D721Med (cell line): ENCODE data around the gene SEPTIN10.
"Not testable (repeated sequence)": the region's sequence is repeated elsewhere in the genome, so short reads cannot be mapped to it uniquely, and the experiment has no call there.

Source experiments
- DNase-seq: peaks from one replicate; pipeline ENCODE4 v3.0.0; 2011; ENCODE audit warnings: low spot score; ENCODE audit not compliant: insufficient read length
- FAIRE-seq: peaks from 2 replicates; lab custom pipeline; 2011; peaks lifted over from hg19 to GRCh38; lab: Jason Lieb, UNC
- TF ChIP-seq, protein P1 (sequence below): IDR thresholded peaks from 2 replicates; pipeline ENCODE4 v1.5.1; 2012; ENCODE audit warnings: mild to moderate bottlenecking, control low read depth; ENCODE audit not compliant: insufficient read depth; ENCODE audit errors: missing control alignments

The SEPTIN10 gene

DNA sequence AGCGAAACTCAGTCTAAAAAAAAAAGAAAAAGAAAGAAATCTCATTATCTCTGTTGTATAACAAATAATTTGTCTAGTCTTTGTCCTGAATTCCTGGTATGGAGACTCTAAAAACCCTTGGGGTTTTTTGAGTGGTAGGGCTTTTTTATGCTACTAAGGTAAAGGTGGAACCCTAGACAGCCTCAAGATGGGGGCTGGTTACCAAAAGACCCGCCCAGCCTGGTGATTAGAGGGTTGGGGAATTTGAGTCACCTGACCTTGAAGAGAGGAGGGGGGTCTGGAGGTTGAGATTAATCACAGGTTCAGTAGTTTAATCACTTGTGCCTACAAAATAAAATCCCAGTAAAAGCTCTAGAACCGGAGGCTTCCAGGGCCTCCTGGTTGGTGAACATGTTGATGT, 18.0 kb upstream of the SEPTIN10 start:
- FAIRE-seq, result no peak
- DNase-seq, result no peak
- TF ChIP-seq, protein P1, sequence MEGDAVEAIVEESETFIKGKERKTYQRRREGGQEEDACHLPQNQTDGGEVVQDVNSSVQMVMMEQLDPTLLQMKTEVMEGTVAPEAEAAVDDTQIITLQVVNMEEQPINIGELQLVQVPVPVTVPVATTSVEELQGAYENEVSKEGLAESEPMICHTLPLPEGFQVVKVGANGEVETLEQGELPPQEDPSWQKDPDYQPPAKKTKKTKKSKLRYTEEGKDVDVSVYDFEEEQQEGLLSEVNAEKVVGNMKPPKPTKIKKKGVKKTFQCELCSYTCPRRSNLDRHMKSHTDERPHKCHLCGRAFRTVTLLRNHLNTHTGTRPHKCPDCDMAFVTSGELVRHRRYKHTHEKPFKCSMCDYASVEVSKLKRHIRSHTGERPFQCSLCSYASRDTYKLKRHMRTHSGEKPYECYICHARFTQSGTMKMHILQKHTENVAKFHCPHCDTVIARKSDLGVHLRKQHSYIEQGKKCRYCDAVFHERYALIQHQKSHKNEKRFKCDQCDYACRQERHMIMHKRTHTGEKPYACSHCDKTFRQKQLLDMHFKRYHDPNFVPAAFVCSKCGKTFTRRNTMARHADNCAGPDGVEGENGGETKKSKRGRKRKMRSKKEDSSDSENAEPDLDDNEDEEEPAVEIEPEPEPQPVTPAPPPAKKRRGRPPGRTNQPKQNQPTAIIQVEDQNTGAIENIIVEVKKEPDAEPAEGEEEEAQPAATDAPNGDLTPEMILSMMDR, result no peak

DNA sequence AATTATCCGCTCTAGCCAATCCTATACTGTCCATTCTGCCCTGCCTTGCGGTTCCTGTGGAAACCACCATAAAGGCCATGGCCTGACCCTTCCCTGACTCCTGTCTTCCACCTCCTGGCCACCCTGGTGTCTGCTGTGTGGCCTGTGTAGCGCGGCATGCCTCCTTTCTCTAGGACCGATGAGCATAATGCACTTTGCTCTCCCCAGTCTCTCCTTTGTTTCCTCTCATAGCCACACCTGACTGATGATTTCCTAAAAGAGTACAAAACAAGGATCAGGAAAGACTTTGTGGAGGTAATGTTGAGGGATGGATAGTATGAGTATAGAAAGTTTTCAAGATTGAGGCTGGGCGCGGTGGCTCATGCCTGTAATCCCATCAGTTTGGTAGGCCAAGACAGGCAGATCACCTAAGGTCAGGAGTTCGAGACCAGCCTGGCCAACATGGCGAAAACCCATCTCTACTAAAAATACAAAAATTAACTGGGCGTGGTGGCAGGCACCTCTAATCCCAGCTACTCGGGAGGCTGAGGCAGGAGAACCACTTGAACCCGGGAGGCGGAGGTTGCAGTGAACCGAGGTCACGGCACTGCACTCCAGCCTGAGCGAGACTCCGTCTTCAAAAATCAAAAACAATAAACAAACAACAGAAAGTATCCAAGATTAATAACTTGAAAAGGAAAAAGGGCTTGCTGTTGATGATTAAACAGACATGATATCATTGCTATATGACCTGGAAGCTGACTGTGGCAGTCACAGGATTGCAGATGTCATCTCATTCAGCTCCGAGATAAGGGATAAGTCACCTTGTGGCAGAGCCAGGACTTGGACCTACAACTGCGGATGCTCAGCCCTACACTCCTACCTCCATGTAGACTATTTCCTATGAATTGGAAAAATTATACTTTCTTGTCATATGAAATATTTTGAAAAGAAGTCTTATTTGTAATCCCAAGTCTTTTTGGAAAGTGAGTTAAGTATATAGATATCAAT, 17.0 kb upstream of the SEPTIN10 start:
- FAIRE-seq, result no peak
- TF ChIP-seq, protein P1, result no peak
- DNase-seq, result no peak

DNA sequence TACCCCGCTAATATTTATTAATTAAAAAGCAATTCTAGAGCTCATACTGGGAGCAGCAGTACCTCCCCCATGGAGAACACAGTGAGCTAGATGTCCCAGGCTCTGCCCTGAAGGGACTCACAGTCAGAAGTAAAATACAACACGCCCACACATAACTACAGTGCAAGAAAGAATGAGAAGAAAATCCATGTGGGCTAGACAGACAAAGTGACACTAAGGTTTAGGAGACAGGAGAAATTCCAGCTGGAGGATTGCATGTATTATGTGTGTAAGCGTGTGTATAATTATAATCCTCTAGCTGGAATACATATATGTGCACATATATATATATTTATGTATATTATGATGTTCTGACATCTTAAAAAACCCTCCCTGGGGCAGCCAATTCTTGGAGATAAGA, 16.1 kb upstream of the SEPTIN10 start:
- DNase-seq, result no peak
- FAIRE-seq, result no peak
- TF ChIP-seq, protein P1, result no peak

DNA sequence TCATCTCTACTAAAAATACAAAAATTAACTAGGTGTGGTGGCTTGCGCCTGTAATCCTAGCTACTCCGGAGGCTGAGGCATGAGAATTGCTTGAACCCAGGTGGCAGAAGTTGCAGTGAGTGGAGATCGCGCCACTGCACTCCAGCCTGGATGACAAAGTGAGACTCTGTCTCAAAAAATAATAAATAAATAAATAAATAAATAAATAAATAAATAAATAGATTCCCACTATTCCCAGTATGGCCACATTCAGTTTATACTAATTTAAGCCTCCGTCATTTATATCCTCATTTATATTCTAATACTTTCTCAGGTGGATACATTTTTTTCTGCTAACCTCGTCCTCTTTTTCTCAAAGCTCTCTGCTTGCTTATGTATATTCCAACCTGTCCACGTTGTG, 14.6 kb upstream of the SEPTIN10 start:
- DNase-seq, FAIRE-seq: not testable (repeated sequence)

DNA sequence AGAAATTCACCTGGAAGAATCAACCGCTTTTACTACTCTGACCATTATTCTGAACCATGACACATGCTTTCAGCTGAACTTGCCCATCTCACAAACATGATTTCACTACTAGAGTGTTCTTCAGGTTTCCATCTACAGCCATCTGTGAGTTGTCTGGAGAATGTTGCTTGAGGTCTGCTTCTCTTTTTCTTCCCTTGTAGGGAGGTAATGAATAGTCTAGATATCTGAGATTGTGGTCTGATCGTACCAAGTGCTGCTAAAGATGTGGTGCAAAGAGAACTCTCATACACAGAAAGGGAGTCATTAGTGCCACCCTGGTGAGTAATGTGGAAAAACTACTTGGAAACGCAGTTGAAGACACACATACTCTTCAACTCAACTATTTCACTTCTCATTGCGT, 10.6 kb upstream of the SEPTIN10 start:
- no peak for DNase-seq
- TF ChIP-seq, protein P1, result no peak
- FAIRE-seq, result no peak

DNA sequence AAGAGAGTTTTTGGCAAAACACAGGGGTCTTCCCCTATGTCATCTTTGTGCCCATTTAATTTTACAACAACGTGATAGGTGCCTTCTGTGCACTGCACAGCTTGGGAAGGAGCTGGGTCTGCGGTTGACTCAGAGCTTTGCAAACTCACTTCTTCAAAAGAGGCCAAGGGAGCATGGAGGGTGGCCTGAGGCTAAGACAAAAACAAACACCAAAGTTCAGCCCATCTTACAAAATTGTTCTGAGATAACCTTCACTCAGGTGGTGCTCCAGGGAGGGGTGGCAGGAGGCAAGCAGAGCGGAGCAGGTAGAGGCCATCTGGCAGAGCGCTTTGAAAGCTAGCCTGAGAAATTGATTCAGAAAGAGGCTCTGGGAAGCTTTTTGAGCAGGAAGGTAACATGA, 10.2 kb upstream of the SEPTIN10 start:
- TF ChIP-seq, protein P1, result no peak
- DNase-seq, result no peak
- FAIRE-seq, result no peak

DNA sequence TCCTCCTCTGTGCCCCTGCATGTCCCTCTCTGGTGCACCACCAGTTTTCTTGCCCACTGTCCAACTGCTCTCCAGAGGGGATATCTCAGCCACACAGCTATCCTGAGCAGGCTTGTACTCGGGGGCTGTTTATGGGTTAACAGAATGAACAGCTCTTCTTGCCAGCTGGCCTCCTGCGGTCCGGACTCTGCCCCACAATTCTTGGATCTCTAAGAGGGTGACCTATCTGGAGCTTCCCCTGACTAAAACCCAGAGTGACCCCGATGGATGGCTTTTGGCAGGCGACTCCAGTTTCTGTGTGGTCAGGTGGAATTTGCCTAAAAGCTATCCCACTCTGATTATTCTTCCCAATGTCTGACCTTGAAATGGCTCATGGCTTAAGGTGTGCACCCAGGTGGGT, 9.5 kb upstream of the SEPTIN10 start:
- DNase-seq (no peak), FAIRE-seq (no peak)
- TF ChIP-seq, protein P1, result no peak
